ENCODE data around the gene HOXA13. TPM values are rescaled to one million over a fixed set of nuclear protein-coding genes. Genes with fewer than 3 reads are reported as not detected.

Gene HOXA13
- total RNA-seq, 8 experiments from 2014 or later, result 0.09 to 2.4 (median 0.18) TPM; not detected in 3

- Histone ChIP-seq H3K27ac (no peak overlapping the region), H3K4me3 (no peak overlapping the region), H3K4me1 (replicated peaks in 1 of 2) (no peaks in the 10 kb centered on the region)
- 16 to 88% (median 21%) methylated on average over 1 to 3 of the region's 3 CpGs; no CpG with 5 or more reads in 3 of the 10 experiments for WGBS, 10 experiments
- ATAC-seq (replicated peaks in 6 of 8), result no peak
- in situ Hi-C loops (cut with MboI; ENCODE audit: low pct_unique_long_range_greater_than_20kb in 2 of 9, low sequenced_read_pairs in 9 of 9, unreplicated experiment in 9 of 9), result loop anchor here in 5 of 9 experiments (25.0 kb wide), 4 partner anchors 376 to 801 kb away; no protein-coding TSS in a partner anchor
Observed at GRCh38 chr7:27211764-27212204, 11.9 kb upstream of the HOXA13 start.

GRCh38 chr7:27211084-27211446 lies 11.2 kb upstream of the HOXA13 start:
- Histone ChIP-seq H3K27ac (no peak overlapping the region), H3K4me3 (no peak overlapping the region), H3K4me1 (replicated peaks in 1 of 2) (no peaks in the 10 kb centered on the region)
- ATAC-seq (replicated peaks in 6 of 8), result no peak
- 80 to 100% (median 83%) methylated on average over 1 of the region's 1 CpG; no CpG with 5 or more reads in 7 of the 10 experiments for WGBS, 10 experiments
- in situ Hi-C loops (cut with MboI; ENCODE audit: low pct_unique_long_range_greater_than_20kb in 2 of 9, low sequenced_read_pairs in 9 of 9, unreplicated experiment in 9 of 9), result loop anchor here in 5 of 9 experiments (25.0 kb wide), 4 partner anchors 376 to 801 kb away; no protein-coding TSS in a partner anchor

DNA sequence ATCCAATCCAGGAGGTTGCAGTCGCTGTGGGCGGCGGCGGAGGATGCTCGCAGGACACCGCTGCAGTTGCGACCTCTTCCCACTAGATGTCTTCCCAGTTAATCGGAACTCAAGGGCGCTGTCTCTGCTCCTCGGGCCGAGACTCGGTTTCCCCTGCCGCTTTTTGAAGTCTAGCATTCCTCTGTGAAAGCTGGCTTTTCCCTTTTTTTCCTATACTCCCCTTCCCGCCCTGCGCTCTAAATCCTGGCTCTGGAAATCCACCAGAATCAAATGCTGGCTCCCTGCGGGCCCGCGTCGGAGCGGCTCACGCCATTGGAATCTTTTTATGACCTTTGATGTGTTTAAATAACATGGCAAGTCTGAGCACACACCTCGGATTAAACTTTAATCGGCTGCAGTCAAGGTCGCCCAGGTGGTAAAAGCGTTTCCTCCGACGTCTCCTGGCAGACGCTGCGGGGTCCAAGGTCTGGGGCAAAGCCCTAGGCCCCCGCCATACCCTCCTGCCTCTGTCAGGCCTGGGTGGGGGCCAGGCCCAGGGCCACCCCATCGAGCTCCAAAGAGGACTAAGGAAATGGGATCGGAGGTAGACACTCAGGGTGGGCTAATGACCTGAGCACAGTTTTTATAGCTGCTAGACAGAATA lies 10.7 kb upstream of the HOXA13 start:
- in situ Hi-C loops (cut with MboI; ENCODE audit: low pct_unique_long_range_greater_than_20kb in 2 of 9, low sequenced_read_pairs in 9 of 9, unreplicated experiment in 9 of 9), result loop anchor here in 5 of 9 experiments (25.0 kb wide), 4 partner anchors 377 to 802 kb away; no protein-coding TSS in a partner anchor
- peak in 7 of 8 experiments; percentile 39 to 57 (median 44) for ATAC-seq (replicated peaks in 6 of 8)
- Histone ChIP-seq H3K27ac (no peak overlapping the region), H3K4me1 (replicated peaks in 1 of 2) (no peaks in the 10 kb centered on the region), H3K4me3 (no peak overlapping the region)
- 0 to 62% (median 9%) methylated on average over 1 to 20 of the region's 32 CpGs; no CpG with 5 or more reads in 2 of the 10 experiments for WGBS, 10 experiments

DNA sequence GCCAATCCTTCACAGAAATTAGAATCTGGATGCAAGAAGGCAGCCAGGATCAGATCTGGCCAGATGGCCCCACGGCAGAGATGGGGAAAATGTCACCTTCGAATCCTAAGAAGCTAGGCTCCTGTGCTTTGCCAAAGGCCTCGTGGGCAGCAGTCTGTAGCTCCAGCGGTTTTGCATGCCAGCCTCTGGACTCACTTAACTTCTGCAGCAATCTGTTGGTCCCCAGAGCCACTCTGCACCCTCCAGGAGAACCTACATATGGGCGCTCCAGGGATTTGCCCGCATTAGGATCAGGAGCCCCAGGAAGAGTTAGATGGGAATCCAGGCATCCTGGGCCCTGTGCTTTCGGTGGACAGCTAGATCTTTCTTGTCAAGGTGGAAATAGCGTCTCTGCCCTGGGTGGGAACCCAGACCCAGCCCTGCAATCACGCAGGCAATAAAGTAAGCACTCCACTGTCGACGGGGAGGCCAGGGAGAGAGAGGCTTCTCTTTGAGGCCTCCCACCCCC lies 10.1 kb upstream of the HOXA13 start:
- Histone ChIP-seq H3K4me3 (no peak overlapping the region), H3K27ac (no peak overlapping the region), H3K4me1 (replicated peaks in 1 of 2) (no peaks in the 10 kb centered on the region)
- in situ Hi-C loops (cut with MboI; ENCODE audit: low pct_unique_long_range_greater_than_20kb in 2 of 9, low sequenced_read_pairs in 9 of 9, unreplicated experiment in 9 of 9), result loop anchor here in 6 of 9 experiments (10.0 to 25.0 kb wide), 5 partner anchors 365 to 802 kb away; no protein-coding TSS in a partner anchor
- WGBS, 10 experiments, result 0 to 77% (median 27%) methylated on average over 4 to 9 of the region's 11 CpGs; no CpG with 5 or more reads in 5 of the 10 experiments
- ATAC-seq (replicated peaks in 6 of 8), result no peak

DNA sequence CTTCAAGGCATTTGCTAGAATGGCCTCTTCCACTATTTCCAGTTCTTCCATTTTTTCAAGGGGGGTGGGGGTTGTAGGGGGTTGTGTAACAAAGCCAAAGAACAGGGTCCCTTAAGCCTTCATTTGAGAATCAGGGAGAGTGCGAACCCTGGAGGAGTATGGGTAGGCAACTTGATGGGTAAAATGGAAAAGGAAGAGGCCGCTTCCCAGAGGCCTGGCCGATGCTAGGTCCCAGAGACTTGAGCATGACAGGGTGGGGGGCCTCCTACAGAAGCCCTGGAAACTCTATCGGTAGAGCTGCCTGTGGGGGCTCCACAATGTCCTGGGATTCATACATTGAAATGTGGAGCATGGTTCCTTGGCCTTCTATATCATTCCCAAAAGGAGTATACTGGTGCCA lies 9.1 kb upstream of the HOXA13 start:
- Histone ChIP-seq H3K4me3 (no peak overlapping the region), H3K4me1 (replicated peaks in 1 of 2) (no peaks in the 10 kb centered on the region), H3K27ac (no peak overlapping the region)
- in situ Hi-C loops (cut with MboI; ENCODE audit: low pct_unique_long_range_greater_than_20kb in 2 of 9, low sequenced_read_pairs in 9 of 9, unreplicated experiment in 9 of 9), result loop anchor here in 6 of 9 experiments (10.0 to 25.0 kb wide), 5 partner anchors 366 to 803 kb away; no protein-coding TSS in a partner anchor
- 40 to 100% (median 65%) methylated on average over 1 to 2 of the region's 4 CpGs; no CpG with 5 or more reads in 4 of the 10 experiments for WGBS, 10 experiments
- no peak for ATAC-seq (replicated peaks in 6 of 8)

DNA sequence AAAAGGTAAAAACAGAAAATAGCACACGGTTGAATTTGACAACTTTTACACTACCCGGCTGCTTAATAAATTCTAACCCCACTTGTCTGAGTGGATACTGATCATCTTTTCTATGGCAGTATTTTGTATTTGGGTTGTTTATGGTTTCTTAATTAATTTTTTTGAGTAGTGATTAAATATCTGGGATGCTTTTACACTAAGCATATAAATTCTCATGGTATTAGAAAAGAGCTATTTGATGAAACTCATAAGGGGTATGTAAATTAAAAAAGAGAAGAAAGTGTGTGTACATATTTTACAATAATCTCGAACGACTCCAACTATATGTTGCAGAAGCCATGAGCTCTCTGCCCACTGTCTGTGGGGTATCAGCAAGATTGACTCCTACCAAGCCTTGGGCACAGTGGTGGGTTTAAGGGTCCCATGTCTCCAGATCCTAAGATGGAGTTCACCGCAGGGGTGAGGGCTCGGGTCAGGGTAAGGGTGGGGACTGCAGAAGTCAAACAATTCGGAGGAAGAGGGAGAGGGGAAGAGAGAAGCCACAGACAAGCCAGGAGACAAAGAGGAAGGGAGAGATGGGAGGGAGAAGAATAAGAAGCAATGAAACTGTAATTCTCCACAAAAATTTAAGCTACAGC lies 7.6 kb upstream of the HOXA13 start:
- no peak for ATAC-seq (replicated peaks in 6 of 8)
- H3K4me1 ChIP-seq (replicated peaks in 1 of 2), result no peaks in the 10 kb centered on the region
- no peak overlapping the region for H3K27ac ChIP-seq
- H3K4me3 ChIP-seq, result no peak overlapping the region
- in situ Hi-C loops (cut with MboI; ENCODE audit: low pct_unique_long_range_greater_than_20kb in 2 of 9, low sequenced_read_pairs in 9 of 9, unreplicated experiment in 9 of 9), result loop anchor here in 6 of 9 experiments (10.0 to 25.0 kb wide), 5 partner anchors 367 to 805 kb away; no protein-coding TSS in a partner anchor
- WGBS, 10 experiments, result 0 to 88% (median 28%) methylated on average over 2 to 7 of the region's 7 CpGs

- H3K27ac ChIP-seq, result no peak overlapping the region
- ATAC-seq (replicated peaks in 6 of 8), result peak in 3 of 8 experiments; percentile 3 to 53 (median 14)
- H3K4me1 ChIP-seq (replicated peaks in 1 of 2), result no peaks in the 10 kb centered on the region
- 0 to 75% (median 3%) methylated on average over 2 to 24 of the region's 52 CpGs; no CpG with 5 or more reads in 1 of the 10 experiments for WGBS, 10 experiments
- H3K4me3 ChIP-seq, result no peak overlapping the region
- in situ Hi-C loops (cut with MboI; ENCODE audit: low pct_unique_long_range_greater_than_20kb in 2 of 9, low sequenced_read_pairs in 9 of 9, unreplicated experiment in 9 of 9), result loop anchor here in 6 of 9 experiments (10.0 to 25.0 kb wide), 5 partner anchors 369 to 807 kb away; no protein-coding TSS in a partner anchor
Observed at GRCh38 chr7:27205325-27206280, 5.7 kb upstream of the HOXA13 start.

GRCh38 chr7:27204851-27205322 lies 5.0 kb upstream of the HOXA13 start:
- H3K27ac ChIP-seq, result no peak overlapping the region
- no peak overlapping the region for H3K4me3 ChIP-seq
- no peaks in the 10 kb centered on the region for H3K4me1 ChIP-seq (replicated peaks in 1 of 2)
- in situ Hi-C loops (cut with MboI; ENCODE audit: low pct_unique_long_range_greater_than_20kb in 2 of 9, low sequenced_read_pairs in 9 of 9, unreplicated experiment in 9 of 9), result loop anchor here in 6 of 9 experiments (10.0 to 25.0 kb wide), 5 partner anchors 370 to 807 kb away; no protein-coding TSS in a partner anchor
- WGBS, 10 experiments, result 0 to 5% (median 0%) methylated on average over 1 to 16 of the region's 41 CpGs; no CpG with 5 or more reads in 5 of the 10 experiments
- peak in 3 of 8 experiments; percentile 3 to 23 (median 12) for ATAC-seq (replicated peaks in 6 of 8)

- in situ Hi-C loops (cut with MboI; ENCODE audit: low pct_unique_long_range_greater_than_20kb in 2 of 9, low sequenced_read_pairs in 9 of 9, unreplicated experiment in 9 of 9), result loop anchor here in 6 of 9 experiments (10.0 to 25.0 kb wide), 5 partner anchors 371 to 808 kb away; no protein-coding TSS in a partner anchor
- WGBS, 10 experiments, result 7 to 100% (median 49%) methylated on average over 1 to 4 of the region's 4 CpGs; no CpG with 5 or more reads in 4 of the 10 experiments
- H3K27ac ChIP-seq, result no peak overlapping the region
- no peak for ATAC-seq (replicated peaks in 6 of 8)
- no peaks in the 10 kb centered on the region for H3K4me1 ChIP-seq (replicated peaks in 1 of 2)
- no peak overlapping the region for H3K4me3 ChIP-seq
Observed at GRCh38 chr7:27203964-27204594, 4.2 kb upstream of the HOXA13 start.

DNA sequence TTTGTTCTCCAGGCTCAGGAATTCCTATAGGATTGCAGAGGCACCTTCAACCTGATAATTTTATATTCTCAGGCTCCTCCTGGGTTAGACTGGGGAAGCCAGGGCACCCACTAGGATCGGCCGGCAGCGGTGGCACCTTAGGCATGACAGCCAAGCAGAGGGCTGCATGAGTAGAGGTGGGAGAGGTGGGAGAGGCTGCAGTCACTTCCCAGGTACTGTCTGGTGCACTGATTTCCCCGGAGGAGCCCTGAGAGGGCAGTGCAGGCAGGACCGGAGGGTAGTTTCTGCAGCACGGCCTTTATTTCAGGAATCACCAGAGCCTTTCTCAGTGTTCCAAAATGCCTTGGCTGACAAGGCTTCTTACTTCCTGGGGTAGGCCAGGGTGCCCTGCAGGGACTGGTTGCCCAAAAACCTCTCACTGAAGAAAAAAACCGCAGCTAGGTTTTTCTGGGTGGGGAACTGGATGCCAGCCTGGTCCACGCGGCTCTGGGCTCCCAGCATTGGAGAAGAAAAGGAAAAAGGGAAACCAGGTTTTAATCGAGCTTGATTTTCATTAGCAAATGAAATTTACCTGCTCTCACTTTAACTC lies 3.6 kb upstream of the HOXA13 start:
- H3K4me3 ChIP-seq, result no peak overlapping the region
- H3K27ac ChIP-seq, result no peak overlapping the region
- no peaks in the 10 kb centered on the region for H3K4me1 ChIP-seq (replicated peaks in 1 of 2)
- in situ Hi-C loops (cut with MboI; ENCODE audit: low pct_unique_long_range_greater_than_20kb in 2 of 9, low sequenced_read_pairs in 9 of 9, unreplicated experiment in 9 of 9), result loop anchor here in 6 of 9 experiments (10.0 to 25.0 kb wide), 5 partner anchors 371 to 809 kb away; no protein-coding TSS in a partner anchor
- 4 to 83% (median 27%) methylated on average over 1 to 10 of the region's 10 CpGs; no CpG with 5 or more reads in 3 of the 10 experiments for WGBS, 10 experiments
- ATAC-seq (replicated peaks in 6 of 8), result no peak

DNA sequence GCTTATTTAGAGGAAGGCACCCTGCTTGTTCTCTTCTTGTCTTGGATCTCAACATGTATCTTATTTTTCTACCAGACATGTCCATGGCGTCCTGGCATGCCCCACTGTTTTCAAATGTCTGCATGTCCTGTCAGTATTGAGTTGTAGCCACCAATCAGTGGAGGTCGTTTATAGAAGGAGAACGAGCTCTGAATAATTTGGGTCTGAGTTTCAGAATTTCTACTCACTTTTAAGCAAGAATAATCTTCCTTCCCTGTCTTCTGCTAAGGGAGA lies 2.9 kb upstream of the HOXA13 start:
- Histone ChIP-seq H3K4me3 (no peak overlapping the region), H3K4me1 (replicated peaks in 1 of 2) (no peaks in the 10 kb centered on the region), H3K27ac (no peak overlapping the region)
- in situ Hi-C loops (cut with MboI; ENCODE audit: low pct_unique_long_range_greater_than_20kb in 2 of 9, low sequenced_read_pairs in 9 of 9, unreplicated experiment in 9 of 9), result loop anchor here in 6 of 9 experiments (10.0 to 25.0 kb wide), 5 partner anchors 372 to 810 kb away; no protein-coding TSS in a partner anchor
- ATAC-seq (replicated peaks in 6 of 8), result no peak
- 0 to 67% (median 14%) methylated on average over 1 to 3 of the region's 3 CpGs for WGBS, 10 experiments

Measured in motor neuron (in vitro differentiated cells).